Measurements from ENCODE around the gene ZMYM4. TPM values are rescaled to one million over a fixed set of nuclear protein-coding genes. Genes with fewer than 3 reads are reported as not detected.
A peak's percentile ranks its signal among the peaks of the same experiment; 100 is the strongest.

Gene ZMYM4
- polyA plus RNA-seq, 3 donors = 12.3 to 31.8 (median 26.0) TPM

DNA sequence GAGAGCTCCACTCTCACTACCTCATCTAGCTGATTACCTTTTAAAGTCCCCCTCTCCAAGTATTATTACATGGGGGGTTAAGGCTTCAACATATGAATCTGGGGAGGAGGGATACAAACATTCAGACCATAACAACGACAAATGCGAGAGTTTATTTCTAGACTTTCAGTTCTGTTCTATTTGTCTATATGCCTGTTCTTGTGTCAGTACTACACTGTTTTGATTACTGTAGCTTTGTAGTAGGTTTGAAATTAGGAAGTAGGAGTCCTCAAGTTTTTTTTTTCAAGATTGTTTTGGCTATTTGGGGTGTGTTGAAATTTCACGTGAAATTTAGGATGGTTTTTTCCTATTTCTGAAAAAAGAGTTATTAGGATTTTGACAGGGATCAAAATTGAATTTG lies 16.3 kb downstream of the ZMYM4 start:
- intact Hi-C loops (cut with micrococcal nuclease) = no loop called here
- H3K9ac ChIP-seq (ENCODE audit: insufficient read depth, low read length, poor library complexity, severe bottlenecking) = no peak overlapping the region
- peaks cover 9 to 14% of the 10 kb centered on the region in 2 donors for H3K4me1 ChIP-seq (ENCODE audit: control insufficient read depth in 1 of 2, insufficient read depth in 2 of 2, low read length in 2 of 2)

DNA sequence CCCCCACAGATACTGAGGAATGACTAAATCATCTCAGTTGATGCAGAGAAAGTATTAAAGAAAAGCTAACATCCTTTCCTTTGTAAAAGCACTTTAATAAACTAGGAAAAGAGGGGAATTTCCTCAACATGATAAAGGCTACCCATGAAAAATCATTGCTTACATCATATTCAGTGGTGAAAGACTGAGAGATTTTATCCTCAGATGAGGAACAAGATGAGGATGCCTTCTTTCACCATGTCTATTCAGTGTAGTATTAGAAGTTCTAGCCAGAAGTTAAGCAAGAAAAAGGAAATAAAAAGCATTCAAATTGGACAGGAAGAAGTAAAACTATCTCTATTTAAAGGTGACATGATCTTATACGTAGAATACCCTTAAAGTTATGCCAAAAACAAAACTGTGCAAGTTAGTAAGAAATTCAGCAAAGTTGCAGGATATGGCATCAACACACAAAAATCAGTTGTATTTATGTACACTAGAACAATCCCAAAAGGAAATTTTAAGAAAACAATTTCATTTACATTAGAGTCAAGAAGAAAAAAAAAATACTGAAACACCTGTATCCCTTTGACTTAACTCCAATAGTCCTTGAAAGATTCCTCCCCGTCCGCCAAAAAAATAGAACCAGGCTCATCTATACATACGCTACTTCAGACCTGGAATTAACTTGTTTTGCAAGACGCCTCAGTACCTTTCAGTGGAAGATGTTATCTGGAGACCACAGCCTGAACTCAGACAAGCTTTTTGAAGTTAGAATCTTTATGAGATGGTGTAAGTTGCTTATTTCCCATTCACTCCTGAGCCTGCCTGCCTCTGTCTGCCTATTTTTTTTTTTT lies 17.5 kb downstream of the ZMYM4 start:
- Histone ChIP-seq H3K4me2 (replicated peaks; ENCODE audit: extremely low read depth, low read length, poor library complexity, severe bottlenecking) (no peak overlapping the region), H4K20me1 (ENCODE audit: insufficient read depth, low read length) (peaks cover 50% of the 10 kb centered on the region), H3K4me1 (ENCODE audit: control insufficient read depth in 1 of 2, insufficient read depth in 2 of 2, low read length in 2 of 2) (peaks cover 9 to 14% of the 10 kb centered on the region in 2 donors), H3K9ac (ENCODE audit: insufficient read depth, low read length, poor library complexity, severe bottlenecking) (no peak overlapping the region), H3K27me3 (ENCODE audit: control insufficient read depth in 2 of 2, insufficient read depth in 2 of 2, low read length in 2 of 2) (no peaks in the 10 kb centered on the region), H2AFZ (ENCODE audit: insufficient read depth, low read depth, low read length, poor library complexity, severe bottlenecking) (no peak overlapping the region), H3K79me2 (ENCODE audit: insufficient read depth, low read length) (peaks cover 82% of the 10 kb centered on the region), H3K9me3 (replicated peaks in 1 of 2; ENCODE audit: control insufficient read depth in 1 of 2, insufficient read depth in 1 of 2, low read length in 2 of 2) (peaks cover 7% of the 10 kb centered on the region in 2 donors), H3K36me3 (replicated peaks in 1 of 2; ENCODE audit: control insufficient read depth in 1 of 2, insufficient read depth in 2 of 2, low read length in 2 of 2) (peaks cover 7 to 18% of the 10 kb centered on the region in 2 donors), H3K4me3 (replicated peaks in 1 of 3; ENCODE audit: low read depth in 2 of 3, low read length in 3 of 3) (no peak overlapping the region), H3K27ac (ENCODE audit: low read depth in 1 of 2, low read length in 2 of 2) (peak overlapping the region in 1 of 2 donors; percentile 57)
- H3K4me1 Mint-ChIP-seq = peaks cover 36% of the 10 kb centered on the region
- peak; percentile 10 to 49 (median 23) for DNase-seq
- peaks cover 10 to 37% of the 10 kb centered on the region in 2 donors for H3K36me3 Mint-ChIP-seq
- intact Hi-C loops (cut with micrococcal nuclease) = no loop called here
- WGBS (ENCODE audit: insufficient coverage) = no CpG with 5 or more reads among the region's 5 CpGs
- H3K27ac Mint-ChIP-seq = peak overlapping the region in 3 of 7 donors; percentile 10 to 65 (median 47)
- TF ChIP-seq, protein P1, sequence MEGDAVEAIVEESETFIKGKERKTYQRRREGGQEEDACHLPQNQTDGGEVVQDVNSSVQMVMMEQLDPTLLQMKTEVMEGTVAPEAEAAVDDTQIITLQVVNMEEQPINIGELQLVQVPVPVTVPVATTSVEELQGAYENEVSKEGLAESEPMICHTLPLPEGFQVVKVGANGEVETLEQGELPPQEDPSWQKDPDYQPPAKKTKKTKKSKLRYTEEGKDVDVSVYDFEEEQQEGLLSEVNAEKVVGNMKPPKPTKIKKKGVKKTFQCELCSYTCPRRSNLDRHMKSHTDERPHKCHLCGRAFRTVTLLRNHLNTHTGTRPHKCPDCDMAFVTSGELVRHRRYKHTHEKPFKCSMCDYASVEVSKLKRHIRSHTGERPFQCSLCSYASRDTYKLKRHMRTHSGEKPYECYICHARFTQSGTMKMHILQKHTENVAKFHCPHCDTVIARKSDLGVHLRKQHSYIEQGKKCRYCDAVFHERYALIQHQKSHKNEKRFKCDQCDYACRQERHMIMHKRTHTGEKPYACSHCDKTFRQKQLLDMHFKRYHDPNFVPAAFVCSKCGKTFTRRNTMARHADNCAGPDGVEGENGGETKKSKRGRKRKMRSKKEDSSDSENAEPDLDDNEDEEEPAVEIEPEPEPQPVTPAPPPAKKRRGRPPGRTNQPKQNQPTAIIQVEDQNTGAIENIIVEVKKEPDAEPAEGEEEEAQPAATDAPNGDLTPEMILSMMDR (IDR thresholded peaks at IDR 0.05) = no peak
- no peaks in the 10 kb centered on the region for H3K27me3 Mint-ChIP-seq (ENCODE audit: low read depth in 3 of 3)
- H3K4me3 Mint-ChIP-seq = no peak overlapping the region
- peaks cover 6 to 25% (median 9%) of the 10 kb centered on the region in 7 donors for H3K9me3 Mint-ChIP-seq

More for the DNA sequence above, 16.3 kb downstream of the ZMYM4 start:
- TF ChIP-seq, protein P1 (IDR thresholded peaks at IDR 0.05) = no peak
- peaks cover 4 to 10% of the 10 kb centered on the region in 2 donors for H3K36me3 ChIP-seq (replicated peaks in 1 of 2; ENCODE audit: control insufficient read depth in 1 of 2, insufficient read depth in 2 of 2, low read length in 2 of 2)
- H3K4me2 ChIP-seq (replicated peaks; ENCODE audit: extremely low read depth, low read length, poor library complexity, severe bottlenecking) = no peak overlapping the region
- Mint-ChIP-seq H3K27me3 (ENCODE audit: low read depth in 3 of 3) (no peaks in the 10 kb centered on the region), H3K36me3 (peaks cover 6 to 38% of the 10 kb centered on the region in 2 donors), H3K27ac (peak overlapping the region in 6 of 7 donors; percentile 8 to 83 (median 42)), H3K9me3 (peaks cover 6 to 25% (median 9%) of the 10 kb centered on the region in 7 donors), H3K4me3 (peak overlapping the region in 1 of 2 donors; percentile 28), H3K4me1 (peaks cover 39% of the 10 kb centered on the region)
- H2AFZ ChIP-seq (ENCODE audit: insufficient read depth, low read depth, low read length, poor library complexity, severe bottlenecking) = no peak overlapping the region
- peaks cover 7% of the 10 kb centered on the region in 2 donors for H3K9me3 ChIP-seq (replicated peaks in 1 of 2; ENCODE audit: control insufficient read depth in 1 of 2, insufficient read depth in 1 of 2, low read length in 2 of 2)
- 72% methylated on average over 3 of the region's 3 CpGs for WGBS (ENCODE audit: insufficient coverage)
- H4K20me1 ChIP-seq (ENCODE audit: insufficient read depth, low read length) = peaks cover 42% of the 10 kb centered on the region
- no peak overlapping the region for H3K4me3 ChIP-seq (replicated peaks in 1 of 3; ENCODE audit: low read depth in 2 of 3, low read length in 3 of 3)
- H3K79me2 ChIP-seq (ENCODE audit: insufficient read depth, low read length) = peaks cover 80% of the 10 kb centered on the region
- H3K27me3 ChIP-seq (ENCODE audit: control insufficient read depth in 2 of 2, insufficient read depth in 2 of 2, low read length in 2 of 2) = no peaks in the 10 kb centered on the region
- peak overlapping the region in 1 of 2 donors; percentile 57 for H3K27ac ChIP-seq (ENCODE audit: low read depth in 1 of 2, low read length in 2 of 2)
- no peak for DNase-seq

Measured in CD14-positive monocyte (primary cell).